Measurements from ENCODE around the gene RPUSD1.
"Not testable (repeated sequence)": the region's sequence is repeated elsewhere in the genome, so short reads cannot be mapped to it uniquely, and the experiment has no call there.

RPUSD1 gene

DNA sequence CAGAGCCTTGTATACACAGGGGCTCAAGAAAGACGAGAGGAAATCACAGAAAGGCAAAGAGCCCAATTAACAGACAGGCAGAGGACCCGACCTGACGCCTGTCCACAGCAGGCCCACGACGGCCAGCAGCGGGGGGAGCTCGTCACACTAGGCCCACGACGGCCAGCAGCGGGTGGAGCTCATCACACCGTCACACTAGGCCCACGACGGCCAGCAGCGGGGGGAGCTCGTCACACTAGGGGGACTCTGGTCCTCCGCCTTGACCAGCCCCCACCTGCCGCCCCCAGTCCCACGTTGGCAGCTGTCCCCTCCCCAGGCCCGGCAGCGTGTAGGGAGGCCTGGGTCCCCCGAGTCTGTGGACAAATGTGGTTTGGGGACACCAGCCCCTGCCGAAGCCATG, 36.0 kb upstream of the RPUSD1 start:
- TF ChIP-seq ZNF274 (IDR thresholded peaks at IDR 0.05; ENCODE audit: low read depth, low read length): no peak

GRCh38 chr16:822909-823297, 34.7 kb upstream of the RPUSD1 start:
- TF ChIP-seq ZNF274 (IDR thresholded peaks at IDR 0.05; ENCODE audit: low read depth, low read length): no peak
- no peak overlapping the region for H3K4me3 ChIP-seq (ENCODE audit: low read length)

More for the DNA sequence above, 36.0 kb upstream of the RPUSD1 start:
- H3K4me3 ChIP-seq (ENCODE audit: low read length): no peak overlapping the region

GRCh38 chr16:822174-822908, 34.2 kb upstream of the RPUSD1 start:
- no peak for TF ChIP-seq ZNF274 (IDR thresholded peaks at IDR 0.05; ENCODE audit: low read depth, low read length)
- H3K4me3 ChIP-seq (ENCODE audit: low read length): no peak overlapping the region

- H3K4me3 ChIP-seq (ENCODE audit: low read length): no peak overlapping the region
- TF ChIP-seq ZNF274 (IDR thresholded peaks at IDR 0.05; ENCODE audit: low read depth, low read length): no peak
Measured at GRCh38 chr16:821751-822150, 33.6 kb upstream of the RPUSD1 start.

GRCh38 chr16:820748-821147, 32.6 kb upstream of the RPUSD1 start:
- TF ChIP-seq ZNF274 (IDR thresholded peaks at IDR 0.05; ENCODE audit: low read depth, low read length): no peak

GRCh38 chr16:820044-820408, 31.8 kb upstream of the RPUSD1 start:
- not testable (repeated sequence) for H3K4me3 ChIP-seq (ENCODE audit: low read length)

More at GRCh38 chr16:820748-821147, 32.6 kb upstream of the RPUSD1 start:
- no peak overlapping the region for H3K4me3 ChIP-seq (ENCODE audit: low read length)

- TF ChIP-seq ZNF274 (IDR thresholded peaks at IDR 0.05; ENCODE audit: low read depth, low read length): no peak
Measured at GRCh38 chr16:819336-820043, 31.3 kb upstream of the RPUSD1 start.

DNA sequence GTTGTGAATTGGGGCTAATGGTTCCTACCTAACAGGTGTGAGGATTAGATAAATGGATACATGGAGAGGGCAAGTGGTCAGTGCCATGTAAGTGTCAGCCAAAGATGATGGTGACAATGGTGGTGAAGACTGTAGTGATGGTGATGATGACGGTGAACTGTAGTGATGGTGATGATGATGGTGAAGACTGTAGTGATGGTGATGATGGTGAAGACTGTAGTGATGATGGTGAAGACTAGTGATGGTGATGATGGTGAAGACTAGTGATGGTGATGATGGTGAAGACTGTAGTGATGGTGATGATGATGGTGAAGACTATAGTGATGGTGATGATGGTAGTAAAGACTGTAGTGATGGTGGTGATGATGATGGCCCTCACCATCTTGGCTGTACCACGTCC, 30.4 kb upstream of the RPUSD1 start:
- no peak for TF ChIP-seq ZNF274 (IDR thresholded peaks at IDR 0.05; ENCODE audit: low read depth, low read length)

More at GRCh38 chr16:819336-820043, 31.3 kb upstream of the RPUSD1 start:
- H3K4me3 ChIP-seq (ENCODE audit: low read length): no peak overlapping the region

GRCh38 chr16:818132-818531, 30.0 kb upstream of the RPUSD1 start:
- no peak for TF ChIP-seq ZNF274 (IDR thresholded peaks at IDR 0.05; ENCODE audit: low read depth, low read length)

More for the DNA sequence above, 30.4 kb upstream of the RPUSD1 start:
- H3K4me3 ChIP-seq (ENCODE audit: low read length): no peak overlapping the region

GRCh38 chr16:817001-817906, 29.1 kb upstream of the RPUSD1 start:
- TF ChIP-seq ZNF274 (IDR thresholded peaks at IDR 0.05; ENCODE audit: low read depth, low read length): no peak

More at GRCh38 chr16:818132-818531, 30.0 kb upstream of the RPUSD1 start:
- H3K4me3 ChIP-seq (ENCODE audit: low read length): no peak overlapping the region

DNA sequence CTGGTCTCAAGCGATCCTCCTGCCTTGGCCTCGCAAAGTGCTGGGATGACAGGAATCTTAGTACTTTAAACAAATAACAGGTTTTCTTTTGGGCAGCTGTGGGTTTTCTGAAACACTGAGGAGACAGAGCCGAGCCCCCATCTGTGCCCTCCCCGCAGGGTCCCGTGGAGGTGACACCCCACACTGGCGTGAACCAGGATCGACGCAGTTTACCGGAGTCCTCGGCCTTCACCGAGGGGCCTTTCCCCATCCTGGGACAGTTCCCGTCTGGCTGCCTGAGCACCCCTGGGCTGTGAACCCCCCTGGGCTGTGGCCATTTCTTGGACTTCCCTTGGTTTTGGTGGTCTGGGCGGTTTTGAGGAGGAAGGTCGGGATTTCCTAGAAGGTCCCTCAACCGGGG, 27.7 kb upstream of the RPUSD1 start:
- H3K4me3 ChIP-seq (ENCODE audit: low read length): no peak overlapping the region
- TF ChIP-seq ZNF274 (IDR thresholded peaks at IDR 0.05; ENCODE audit: low read depth, low read length): no peak

More at GRCh38 chr16:817001-817906, 29.1 kb upstream of the RPUSD1 start:
- H3K4me3 ChIP-seq (ENCODE audit: low read length): no peak overlapping the region

DNA sequence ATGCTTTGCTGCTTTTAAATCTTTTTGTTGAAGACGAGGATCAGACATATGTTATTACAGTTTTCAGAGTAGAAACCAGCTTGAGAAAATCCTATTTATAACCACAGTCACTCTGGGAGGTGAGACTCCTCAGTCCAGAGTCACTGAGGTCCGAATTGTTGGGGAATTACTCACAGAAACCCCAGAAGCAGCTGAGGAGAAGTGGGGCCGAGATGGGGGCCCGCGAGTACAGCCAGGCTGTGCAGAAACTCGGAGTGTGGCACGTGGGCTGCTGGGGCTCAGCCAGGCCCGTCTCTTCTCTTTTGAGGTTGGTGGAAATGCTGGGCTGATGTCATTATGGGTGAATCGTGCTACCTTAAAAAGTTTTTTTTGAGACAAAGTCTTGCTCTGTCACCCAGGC, 26.8 kb upstream of the RPUSD1 start:
- TF ChIP-seq ZNF274 (IDR thresholded peaks at IDR 0.05; ENCODE audit: low read depth, low read length): no peak
- H3K4me3 ChIP-seq (ENCODE audit: low read length): no peak overlapping the region

GRCh38 chr16:813916-814412, 25.8 kb upstream of the RPUSD1 start:
- no peak overlapping the region for H3K4me3 ChIP-seq (ENCODE audit: low read length)
- TF ChIP-seq ZNF274 (IDR thresholded peaks at IDR 0.05; ENCODE audit: low read depth, low read length): no peak

All from GM08714 (cell line).